DMS114 treated with DMSO at 0.1 percent for 48 hours (cell line): Measurements from ENCODE around the gene ZMAT5.
"Not testable (repeated sequence)": the region's sequence is repeated elsewhere in the genome, so short reads cannot be mapped to it uniquely, and the experiment has no call there.

Source experiments
- DNase-seq: peaks from one replicate; lab custom pipeline; 2025; ENCODE audit not compliant: unreplicated experiment; lab: John Stamatoyannopoulos, UW

ZMAT5 gene

DNA sequence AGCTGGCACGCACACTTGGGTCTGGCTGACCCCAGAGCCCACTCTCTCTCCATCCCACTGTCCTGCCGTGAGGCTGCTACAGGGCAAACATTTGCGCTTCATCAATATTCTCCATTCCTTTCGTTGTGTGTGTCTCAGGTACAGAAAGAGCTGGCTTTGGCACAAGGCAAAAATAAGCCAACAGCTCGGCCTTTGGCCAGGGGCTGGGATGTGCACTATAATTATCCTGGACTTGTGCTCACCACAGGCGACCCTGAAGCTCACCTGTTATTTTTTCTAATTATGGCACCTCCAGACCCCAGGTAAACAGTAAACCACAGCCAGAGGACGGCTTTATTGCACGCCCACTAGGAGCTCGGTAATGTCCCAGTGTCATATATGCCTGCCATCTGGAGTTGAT lies 10.9 kb downstream of the ZMAT5 start:
- no peak for DNase-seq

DNA sequence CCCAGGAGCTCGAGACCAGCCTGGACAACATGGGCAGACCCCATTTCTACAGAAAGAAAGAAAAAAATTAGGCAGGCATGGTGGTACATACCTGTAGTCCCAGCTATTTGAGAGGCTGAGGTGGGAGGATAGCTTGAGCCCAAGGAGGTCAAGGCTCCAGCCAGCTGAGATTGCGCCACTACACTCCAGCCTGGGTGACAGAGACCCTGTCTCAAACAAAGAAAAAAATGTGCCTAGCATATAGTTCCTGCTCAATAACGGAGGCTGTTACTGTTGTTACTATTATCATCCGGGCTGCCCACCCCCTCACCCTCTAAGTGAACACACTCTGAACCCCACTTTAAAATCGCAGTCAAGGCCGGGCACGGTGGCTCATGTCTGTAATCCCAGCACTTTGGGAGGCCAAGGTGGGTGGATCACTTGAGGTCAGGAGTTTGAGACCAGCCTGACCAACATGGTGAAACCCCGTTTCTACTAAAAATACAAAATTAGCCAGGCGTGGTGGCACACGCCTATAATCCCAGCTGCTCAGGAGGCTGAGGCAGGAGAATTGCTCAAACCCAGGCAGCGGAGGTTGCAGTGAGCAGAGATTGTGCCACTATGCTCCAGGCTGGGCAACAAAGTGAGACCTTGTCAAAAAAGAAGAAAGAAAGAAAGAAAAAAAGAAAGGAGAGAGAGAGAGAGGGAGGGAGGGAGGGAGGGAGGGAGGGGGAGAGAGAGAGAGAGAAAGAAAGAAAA lies 12.0 kb downstream of the ZMAT5 start:
- not testable (repeated sequence) for DNase-seq

DNA sequence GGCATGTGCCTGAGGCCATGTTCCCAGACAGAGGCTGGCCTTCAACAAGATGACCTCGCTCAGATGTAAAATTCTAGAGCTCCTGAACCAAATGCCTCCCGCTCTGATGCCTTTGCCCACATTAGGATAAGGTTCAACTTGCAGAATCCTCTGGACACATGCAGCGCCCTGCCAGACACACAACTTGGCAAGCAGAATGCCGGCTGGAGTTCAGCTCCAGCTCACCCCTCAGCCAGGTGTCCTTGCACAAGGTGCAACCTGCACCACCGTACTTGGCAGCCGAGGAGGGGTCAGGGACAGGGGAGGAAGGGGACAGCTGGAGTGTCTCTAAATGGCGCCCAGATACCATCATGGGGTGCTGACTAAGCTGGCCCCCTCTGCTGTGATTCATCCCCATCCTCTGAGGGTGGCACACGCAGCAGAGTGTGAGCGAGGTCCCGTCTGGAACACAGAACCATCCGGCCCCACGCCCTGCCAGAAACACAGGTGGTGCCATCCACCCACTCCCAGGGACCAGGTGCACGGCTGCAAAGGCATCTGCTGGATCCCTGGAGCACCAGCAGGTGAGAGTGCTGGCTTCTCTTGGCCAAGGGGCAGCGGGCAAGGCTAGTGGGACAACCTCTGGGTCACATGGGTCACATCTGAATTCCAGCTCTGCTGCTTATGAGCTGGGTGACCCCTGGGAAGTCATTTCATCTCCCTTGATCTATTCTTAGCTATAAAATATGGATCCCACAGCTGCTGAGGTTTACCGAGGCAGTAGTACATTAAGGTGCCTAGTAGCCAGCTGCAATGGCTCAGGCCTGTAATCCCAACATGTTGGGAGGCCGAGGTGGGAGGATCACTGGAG lies 12.8 kb downstream of the ZMAT5 start:
- DNase-seq = no peak

DNA sequence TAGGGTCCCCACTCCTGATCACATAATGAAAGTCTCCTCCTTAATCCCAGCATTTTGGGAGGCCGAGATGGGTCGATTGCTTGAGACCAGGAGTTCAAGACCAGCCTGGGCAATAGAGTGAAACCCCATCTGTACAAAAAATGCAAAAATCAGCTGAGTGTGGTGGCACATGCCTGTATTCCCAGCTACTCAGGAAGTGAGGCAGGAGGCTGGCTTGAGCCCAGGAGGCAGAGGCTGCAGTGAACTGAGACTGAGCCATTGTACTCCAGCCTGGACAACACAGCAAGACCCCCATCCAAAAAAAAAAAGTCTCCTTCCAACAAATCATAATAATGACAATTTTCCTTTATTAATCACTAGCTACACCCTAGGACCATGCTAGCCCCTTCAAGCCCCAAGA lies 15.1 kb downstream of the ZMAT5 start:
- DNase-seq = no peak

DNA sequence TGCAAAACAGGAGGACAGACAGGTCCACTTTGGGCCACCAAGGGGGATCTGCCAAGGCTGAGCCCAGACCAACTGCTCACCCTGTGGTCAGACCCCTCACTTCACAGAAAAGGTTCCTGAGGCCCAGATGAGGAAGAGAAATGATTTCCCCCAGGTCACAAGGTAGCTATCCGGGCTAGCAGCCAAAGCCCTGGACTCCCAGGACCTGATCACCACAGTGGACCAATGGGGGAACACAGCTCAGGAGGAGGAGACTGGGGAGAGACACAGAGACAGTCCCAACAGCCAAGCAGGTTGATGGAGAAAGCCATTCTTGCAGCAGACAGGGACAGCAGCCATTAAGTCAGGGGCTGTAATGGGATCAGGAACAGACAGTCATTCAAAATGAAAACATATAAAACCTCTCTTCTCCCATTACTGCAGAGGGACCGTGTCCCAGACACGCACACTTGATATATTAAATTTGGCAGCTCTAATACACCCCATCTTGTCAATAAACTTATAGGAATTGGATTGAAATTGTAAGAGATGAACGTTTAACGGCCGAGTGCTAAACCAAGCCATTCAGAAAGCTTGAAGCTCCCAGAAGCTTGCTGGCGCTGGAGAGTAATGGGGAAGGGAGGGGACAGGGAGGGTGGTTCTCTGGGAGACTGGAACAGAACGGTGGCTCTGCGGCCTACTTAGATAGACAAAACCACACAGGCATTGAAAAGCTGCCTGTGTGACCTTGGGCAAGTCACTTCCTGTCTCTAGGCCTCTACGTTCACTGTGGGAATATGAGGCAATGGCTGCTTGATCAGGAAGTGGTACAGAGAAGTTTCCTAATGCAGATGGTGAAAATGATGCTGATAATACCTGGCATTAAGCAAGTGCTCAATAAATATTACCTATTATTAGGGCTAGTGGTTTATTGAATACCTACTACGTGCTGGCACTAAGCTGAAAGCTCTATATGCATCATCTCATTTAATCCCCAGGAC lies 16.0 kb downstream of the ZMAT5 start:
- no peak for DNase-seq

DNA sequence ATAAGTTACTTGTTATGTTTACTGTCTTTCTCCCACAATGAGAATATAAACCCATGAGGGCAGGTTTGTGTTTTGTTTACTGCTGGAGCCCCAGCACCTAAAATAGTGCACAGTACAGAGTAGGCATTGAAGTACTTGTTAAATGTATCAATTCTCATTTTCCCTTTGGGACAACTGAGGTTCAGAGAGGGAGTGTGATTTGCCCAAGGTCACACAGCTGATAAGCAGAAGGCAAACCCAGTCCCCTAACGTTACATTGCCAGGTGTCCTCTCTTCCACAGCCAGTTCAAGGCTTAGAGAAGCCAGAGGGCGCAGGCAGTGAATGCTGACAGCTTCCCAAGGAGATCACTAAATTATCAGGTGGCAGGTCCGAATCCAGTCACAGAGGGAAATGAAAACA lies 16.8 kb downstream of the ZMAT5 start:
- no peak for DNase-seq

DNA sequence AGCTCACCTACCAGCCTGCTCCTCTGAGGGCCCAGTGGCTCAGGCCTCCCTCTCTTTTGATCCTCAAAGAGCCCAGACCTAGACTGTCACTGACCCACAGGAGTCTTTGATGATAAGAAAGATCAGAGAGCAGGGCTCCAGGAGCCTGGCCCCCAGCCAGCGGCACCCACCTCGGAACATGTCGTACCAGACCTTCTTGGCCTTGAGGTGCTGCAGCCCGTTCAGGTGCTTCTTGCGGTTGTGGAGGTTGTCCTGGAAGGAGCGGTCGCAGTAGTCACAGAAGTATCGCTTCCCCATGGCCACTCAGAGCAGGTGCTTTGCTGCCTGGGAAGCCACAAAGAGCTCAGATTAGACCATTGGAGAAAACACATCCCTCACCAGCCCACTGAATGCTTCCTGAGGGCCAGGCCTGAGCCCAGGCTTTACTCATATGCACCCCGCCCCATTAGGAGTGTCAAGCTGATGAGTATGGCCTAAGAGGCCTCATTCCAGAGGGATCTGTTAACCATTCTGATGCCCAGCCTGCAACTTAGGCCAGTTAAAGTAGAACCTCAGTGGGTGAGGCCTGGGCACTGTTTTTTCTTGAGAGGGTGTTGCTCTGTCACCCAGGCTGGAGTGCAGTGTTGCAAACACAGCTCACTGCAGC lies 18.4 kb downstream of the ZMAT5 start:
- no peak for DNase-seq

DNA sequence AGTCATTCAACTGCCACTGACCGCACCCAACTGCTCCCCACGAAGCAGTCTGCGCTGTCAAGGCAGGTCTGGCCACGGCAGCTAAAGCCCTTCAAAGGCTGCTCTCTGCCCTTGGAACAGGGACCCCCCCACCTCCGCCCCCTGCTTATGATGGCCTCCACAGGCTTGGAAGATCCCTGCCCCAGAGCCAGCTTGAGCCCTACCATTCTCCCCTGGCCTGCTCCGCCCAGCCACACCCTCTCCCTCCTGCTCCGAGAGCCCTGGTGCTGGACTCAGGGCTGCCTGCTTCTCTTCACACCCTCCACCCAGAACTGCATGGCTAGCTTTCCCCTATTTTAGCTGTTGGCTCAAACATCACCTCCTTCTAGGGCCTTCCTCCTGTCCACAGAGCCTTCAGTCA lies 19.0 kb downstream of the ZMAT5 start:
- no peak for DNase-seq

DNA sequence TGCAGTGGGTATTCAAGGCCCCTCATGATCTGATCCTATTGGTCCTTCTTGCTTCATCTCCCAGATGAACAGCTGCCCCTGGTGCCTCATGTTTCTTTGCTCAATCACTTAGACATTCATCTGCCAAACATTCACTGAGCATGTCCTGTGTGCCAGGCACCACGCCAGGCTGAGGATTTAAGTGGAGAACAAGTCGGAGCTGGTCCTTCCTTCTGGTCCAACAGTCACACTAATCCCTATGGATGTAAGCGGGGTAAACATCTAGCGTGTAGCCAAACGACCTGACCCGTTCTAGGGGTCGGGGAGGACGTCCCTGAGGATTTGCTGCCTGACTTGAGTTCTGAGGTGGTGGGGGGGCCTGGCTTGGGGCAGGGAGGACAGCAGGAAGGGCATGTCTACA lies 21.9 kb downstream of the ZMAT5 start:
- no peak for DNase-seq

DNA sequence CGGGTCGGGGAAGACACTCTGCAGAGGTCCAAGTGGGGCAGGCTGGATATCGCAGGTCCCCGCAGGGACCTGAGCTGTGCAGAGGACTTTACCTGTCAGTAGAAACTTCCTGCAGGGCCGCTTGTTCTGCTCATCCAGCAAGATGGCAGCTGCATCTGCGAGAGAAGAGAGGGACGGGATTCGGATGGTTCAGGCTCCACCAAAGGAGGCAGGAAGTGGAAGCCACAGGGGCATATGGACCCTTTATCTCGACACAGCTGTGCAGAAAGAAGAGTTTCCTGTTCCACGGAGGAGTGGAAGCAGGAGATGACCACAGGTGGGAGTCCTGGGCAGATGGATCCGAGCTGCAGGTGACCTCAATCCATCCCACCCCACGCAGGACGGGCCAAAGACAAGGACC lies 24.5 kb downstream of the ZMAT5 start:
- DNase-seq = no peak

DNA sequence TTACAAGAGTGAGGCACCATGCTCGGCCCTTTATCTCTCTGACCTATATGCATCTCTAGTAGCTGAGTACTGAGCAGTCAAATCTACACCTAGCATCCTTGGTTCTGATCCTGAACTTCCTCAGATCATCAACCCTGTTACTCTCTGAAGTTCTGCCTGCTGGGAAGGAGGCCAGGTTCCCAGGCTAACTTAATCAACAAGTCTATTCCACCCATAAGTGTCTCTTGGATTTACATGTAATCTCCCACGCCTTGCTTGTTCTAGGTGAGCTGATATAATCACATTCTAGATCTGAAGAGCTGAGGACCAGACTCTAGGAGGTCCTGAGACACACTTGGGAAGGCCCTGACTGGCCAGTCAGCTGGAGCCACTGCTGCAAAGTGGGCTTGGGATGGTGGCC lies 24.9 kb downstream of the ZMAT5 start:
- DNase-seq = no peak

DNA sequence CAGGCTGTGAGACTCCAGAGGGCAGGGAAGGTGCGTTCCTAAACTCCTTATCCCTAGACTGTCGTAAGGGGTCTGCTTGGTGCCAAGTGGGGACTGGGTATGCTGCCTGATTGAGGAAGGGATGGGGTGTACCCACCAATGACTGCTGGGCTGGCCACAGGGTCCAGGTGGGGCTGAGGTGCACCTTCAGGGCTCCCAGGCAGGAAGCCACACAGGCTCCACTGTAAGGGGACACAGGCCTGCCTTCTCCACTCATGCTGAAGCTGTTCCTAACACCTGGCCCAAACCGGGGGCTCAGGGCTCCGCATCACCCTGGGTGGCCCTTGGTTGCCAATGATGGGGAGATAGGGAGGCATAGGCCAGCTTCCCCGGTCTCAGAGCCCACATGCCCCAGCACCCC lies 26.6 kb downstream of the ZMAT5 start:
- DNase-seq = no peak

DNA sequence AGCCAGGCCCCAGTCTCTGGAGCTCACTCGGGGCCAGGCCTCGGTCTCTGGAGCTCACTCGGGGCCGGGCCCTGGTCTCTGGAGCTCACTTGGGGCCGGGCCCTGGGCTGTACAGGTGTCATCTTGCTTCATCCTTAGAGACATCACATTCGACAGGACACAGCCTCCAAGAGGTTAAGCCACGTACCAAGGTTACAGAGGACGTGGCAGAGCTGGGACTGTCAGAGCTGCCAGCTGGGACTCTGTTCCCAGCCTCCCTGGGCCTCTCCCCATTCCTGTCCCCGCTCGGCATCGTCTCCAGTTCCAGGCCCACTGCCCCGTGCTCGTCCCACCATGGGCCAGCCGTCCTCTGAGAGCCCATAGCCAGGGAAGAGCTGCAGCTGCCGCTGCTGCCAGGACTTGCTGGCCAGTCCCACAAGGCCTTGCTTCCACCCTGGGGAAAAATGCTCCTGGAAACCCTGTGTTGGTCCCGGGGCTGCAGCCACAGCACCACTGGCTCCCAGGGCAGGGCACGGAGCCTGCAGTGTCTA lies 27.4 kb downstream of the ZMAT5 start:
- DNase-seq = no peak

DNA sequence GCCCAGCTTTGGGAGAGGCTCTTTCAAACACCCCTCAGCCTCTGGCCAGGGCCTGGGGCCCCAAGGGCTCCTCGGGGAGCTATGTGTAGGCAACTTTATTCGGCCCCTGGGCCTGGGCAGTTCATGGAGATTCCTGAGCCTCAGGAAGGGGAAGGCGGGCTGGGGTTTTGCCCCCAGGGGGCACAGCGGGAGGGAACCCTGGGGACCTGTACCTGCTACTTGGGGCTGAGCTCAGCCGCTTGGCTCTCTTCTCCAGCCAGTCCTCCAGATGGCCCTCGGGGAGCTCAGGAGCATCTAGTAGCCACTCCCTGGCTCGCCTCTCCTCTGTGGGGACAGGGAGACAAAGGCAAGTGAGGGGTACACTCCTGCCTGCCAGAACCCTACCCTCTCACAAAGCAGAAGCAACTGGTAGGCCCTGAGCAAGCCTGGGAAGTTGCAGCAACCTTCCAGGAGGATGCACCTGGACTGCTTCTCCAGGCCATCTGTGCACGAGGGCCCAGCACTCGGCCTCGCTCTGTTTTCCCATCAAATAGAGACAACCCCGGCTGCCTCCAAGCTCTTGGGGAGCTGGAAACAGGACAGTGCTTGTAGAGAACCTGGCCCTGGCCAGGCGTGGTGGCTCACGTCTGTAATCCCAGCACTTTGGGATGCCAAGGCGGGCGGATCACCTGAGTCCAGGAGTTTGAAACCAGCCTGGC lies 28.5 kb downstream of the ZMAT5 start:
- DNase-seq = no peak

DNA sequence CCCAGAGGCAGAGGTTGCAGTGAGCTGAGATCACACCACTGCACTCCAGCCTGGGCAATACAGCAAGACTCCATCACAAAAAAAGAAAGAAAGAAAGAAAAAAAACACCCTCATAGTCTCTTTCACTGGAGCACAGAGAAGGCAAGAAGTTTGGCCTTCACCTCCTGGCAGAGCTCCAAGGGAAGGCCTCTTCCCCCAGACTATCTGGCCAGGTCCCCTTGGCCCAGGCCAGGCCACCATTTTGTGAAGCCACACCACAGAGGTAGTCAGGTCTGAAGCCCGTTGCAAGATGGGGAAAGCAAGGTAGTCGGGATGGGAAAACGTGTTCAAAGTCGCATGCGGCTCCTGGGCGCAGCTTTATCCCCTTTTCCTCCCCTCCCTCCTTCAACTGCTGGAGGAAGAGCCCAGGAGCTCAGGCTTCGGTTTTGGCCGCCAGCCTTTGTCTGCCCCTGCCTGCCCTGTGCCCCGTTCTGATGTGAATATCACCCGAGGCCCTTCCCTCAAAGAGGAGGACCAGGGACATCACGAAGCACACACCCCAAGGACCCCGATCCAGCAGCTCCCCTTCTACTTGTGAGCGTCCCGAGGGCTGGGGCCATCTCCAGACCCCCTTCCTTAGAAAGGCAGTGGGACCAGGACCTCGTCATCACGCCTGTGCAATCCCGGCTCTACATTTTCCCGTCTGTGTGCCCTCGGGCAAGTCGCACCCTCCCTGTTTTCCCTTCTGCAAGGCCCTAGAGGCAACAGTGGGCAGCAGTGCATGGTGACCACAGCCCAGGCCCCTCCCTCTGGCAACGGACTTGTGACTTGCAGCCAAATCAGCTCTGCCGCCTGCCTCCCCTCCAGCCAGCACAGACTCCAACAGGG lies 29.3 kb downstream of the ZMAT5 start:
- no peak for DNase-seq

DNA sequence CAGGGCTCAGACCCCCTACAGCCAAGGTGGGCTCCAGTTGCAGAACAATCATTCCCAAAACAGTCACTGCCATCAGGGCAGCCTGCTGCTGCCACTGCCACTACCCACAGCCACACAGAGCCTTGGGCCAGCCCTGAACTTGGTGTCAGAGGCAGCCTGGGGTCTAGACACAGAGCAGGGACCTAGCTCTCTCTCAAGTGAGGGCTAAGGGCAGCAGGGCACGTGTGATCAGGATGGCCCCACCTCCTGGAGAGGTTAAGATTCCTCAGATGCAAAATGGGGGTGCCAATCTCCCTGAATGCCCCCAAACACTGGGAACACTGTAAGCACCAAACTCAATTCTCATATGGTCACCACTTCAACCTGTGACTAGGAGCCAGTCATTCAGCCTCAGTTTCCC lies 31.4 kb downstream of the ZMAT5 start:
- no peak for DNase-seq

DNA sequence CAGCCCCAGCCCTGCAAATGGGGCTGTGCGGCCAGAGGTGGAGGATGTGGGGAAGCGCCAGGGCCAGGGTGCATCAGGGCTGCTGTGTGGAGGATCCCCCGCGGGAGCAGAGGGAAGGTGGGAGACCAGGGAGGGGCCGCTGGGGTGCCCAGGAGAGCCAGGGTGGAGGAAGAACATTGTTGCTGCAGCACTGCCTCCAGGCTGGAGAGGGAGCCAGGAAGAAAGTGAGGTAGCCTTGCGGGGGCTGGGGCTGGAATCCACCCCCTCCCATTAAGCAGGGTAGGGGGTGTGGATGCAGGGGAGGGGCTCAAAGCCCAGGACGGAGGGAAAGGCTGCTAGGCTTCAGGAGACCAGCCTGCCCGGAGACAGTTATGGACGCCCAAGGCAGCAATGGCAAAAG lies 32.0 kb downstream of the ZMAT5 start:
- DNase-seq = no peak

DNA sequence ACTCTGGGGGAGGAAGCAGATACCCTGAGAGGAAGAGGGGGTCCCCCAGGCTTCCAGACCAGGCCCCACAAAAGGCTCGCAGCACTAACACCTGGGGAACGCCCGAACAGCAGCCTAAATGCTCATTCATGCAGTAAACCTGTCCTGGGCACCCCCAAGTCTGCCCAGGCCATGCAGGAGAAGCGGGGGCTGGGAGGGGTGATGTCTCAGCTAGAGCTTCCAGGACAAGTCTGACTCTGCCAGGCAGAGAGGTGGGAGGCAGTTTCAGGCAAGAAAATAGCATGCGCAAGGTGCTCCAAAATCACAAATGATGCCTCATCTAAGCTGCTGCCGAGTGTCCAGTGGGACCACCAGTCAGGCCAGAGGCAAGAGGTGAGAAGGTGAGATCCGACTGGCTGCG lies 32.4 kb downstream of the ZMAT5 start:
- no peak for DNase-seq
